GM21786 (cell line): ENCODE data around the gene OSTC.

Experiments
- ATAC-seq: cut with Tn5 transposase; IDR thresholded peaks from one replicate; pipeline ENCODE4 v1.9.1; 2021; ENCODE audit not compliant: unreplicated experiment

Gene OSTC

DNA sequence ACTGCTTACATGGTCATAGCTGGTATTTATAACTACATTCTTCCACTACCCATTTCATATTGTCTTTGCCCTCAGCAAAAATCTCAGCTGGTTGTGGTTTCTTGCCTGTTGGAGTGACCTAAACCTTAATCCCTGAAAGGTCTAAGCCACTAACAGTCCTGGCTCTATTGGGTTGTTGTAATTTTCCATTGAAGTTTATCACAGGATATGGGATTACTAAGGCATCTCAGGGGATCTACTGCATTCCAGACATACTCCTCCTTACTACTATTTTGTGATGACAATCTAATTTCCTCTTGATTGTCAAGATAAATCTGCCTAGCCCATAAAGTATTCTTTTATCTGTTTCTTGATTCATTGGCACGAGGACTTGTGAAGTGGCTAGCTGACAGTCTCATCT lies 6.2 kb upstream of the OSTC start:
- ATAC-seq = no peak

DNA sequence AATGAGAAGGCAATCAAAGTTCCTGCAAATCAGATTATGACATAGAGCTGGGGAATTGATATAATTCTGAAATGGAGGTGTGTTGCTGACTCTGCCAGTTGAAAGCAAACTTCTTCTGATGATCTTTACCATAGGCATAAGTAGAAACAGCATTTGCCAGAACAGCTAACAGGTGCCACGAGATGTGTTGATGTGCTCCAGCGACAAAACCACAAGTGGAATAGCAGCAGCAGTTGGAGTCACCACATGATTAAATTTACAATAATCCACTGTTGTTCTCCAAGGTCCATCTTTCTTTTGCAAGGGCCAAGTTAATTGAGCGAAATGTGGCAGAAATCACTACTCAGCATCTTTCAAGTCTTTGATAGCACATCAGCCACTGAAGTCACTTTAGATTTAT lies 3.7 kb upstream of the OSTC start:
- no peak for ATAC-seq

DNA sequence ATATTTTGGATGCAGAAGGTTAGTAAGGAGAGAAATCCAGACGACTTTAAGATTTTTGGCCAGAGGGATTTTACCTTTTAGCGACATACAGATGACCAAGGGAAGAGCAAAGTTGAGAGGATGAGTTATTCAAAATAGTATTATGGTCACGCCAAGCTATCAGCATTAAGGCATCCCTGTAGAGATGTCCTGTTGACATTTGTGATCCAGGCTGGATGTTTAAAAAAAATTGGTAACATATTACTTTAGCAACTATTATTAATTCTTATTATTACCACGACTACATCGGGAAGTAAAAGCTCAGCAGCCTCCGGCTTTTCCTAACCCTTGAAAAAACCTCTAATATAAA lies 562 bp upstream of the OSTC start:
- peak; percentile 14 for ATAC-seq

DNA sequence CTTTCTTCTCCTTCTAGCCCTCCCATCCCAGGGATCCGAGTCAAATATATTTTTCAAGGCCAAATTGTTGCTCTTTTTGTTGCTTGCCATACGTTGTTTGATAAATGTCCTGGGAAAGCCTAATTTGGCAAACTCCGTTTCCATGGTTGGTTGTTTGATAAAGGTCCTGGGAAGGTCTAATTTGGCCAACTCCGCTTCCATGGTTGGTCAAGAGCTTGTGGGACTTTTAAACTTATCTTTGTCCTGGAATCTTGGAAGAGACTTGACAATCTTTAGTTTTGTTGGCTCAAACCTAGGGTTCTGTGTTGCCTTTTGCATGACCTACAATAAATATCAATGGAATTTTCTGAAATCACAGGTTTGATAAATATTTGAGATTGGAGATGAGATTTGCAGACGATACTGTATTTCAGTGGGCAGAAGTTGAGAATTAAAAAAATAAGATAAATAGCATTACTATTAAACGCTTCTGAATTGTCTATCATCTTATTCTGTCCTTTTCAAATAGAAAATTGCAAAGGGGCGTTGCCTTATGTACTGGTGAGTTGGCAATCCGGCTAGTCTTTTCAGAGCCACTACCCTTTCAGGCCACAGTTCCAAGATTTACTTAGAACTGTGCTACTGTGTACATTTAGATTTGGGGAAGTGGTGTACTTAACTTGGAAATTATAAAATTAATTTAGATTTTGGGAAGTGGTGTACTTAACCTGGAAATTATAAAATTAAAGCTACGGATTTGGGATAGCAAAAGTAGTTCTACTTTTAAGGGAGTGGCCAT lies 804 bp downstream of the OSTC start:
- ATAC-seq = no peak

DNA sequence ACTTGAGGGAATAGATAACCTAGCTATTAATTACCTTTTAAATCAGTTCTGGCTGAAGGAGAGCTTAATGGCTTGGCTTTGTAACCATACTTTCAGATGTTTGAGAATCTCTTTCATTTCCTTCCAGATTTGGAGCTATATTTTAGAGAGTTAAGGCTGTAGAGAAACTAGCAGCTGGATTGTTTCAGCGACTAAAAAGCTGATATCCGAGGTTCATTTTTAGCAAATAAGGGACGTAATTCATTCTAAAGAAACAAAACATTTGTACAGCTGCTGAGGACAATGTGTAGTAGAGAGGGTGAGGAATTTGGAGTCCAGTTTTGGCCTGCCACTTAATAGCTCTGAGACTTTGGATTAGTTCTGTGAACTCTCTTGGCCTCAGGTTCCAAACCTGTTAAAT lies 12.2 kb downstream of the OSTC start:
- ATAC-seq = no peak

DNA sequence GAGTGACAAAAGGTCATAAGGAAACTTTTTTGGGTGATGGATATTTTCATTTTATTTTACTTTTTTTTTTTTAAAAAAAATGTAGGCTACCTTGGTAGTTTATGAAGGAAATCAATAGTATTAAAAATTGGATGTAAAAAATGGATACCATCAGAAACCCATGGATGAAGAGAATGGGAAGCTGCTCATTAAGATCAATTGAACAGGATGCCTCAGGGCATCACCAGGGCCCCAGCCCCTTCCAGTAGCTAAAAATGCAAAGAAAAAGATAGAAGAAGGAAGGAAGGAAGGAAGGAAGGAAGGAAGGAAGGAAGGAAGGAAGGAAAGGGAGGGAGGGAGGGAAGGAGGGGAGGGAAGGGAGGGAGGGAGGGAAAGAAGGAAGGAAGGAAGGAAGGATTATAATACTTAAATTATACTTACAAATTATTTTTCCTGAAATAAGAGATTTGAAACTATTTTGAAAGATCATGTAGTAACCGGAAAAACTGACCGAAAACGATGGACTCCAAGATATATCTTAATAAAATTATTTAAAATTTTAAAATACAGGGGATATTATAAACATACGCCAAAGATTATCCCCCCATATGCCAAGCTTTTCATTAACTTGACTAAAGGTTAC lies 24.1 kb downstream of the OSTC start:
- ATAC-seq = no peak

DNA sequence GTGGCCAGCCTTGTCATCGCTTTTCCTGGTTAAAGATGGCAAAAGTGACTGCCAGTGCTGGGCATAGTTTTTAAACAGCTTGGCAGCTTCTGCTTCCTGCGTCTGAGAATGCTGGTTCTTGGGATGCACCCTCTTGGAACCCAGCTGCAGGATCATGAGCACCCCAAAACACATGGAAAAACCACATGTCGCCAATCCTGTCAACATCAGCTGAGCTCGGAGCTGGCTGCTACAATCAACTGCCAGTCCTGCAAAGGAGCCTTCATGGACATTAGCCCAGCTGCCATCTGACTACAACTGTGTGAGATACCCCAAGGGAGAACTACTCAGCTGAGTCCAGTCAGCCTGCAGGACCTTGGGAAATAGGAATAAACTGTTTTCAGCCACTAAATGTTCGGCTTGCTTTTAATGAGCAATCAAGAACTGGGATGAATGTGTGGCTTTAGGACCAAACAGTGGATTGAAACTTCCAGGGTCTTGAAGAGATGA lies 31.0 kb downstream of the OSTC start:
- ATAC-seq = no peak

DNA sequence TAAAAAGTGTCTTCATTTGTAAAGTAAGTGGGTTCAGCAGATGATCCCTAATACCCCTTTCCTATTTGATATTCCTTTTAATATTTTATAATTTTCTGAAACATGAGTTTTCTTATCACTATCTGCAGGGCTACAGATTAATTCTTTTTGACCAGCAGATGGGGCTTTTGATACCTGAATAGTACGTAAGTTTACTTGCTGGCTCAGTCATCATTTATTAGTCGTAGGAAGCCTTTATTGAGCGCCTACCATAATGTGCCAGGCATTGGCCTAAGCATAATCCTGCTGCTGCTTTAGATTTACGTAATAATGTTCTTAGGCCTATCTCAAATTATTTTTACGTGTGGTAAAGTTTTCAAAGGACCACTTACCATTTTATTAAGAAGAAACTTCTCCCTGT lies 33.1 kb downstream of the OSTC start:
- ATAC-seq = no peak

DNA sequence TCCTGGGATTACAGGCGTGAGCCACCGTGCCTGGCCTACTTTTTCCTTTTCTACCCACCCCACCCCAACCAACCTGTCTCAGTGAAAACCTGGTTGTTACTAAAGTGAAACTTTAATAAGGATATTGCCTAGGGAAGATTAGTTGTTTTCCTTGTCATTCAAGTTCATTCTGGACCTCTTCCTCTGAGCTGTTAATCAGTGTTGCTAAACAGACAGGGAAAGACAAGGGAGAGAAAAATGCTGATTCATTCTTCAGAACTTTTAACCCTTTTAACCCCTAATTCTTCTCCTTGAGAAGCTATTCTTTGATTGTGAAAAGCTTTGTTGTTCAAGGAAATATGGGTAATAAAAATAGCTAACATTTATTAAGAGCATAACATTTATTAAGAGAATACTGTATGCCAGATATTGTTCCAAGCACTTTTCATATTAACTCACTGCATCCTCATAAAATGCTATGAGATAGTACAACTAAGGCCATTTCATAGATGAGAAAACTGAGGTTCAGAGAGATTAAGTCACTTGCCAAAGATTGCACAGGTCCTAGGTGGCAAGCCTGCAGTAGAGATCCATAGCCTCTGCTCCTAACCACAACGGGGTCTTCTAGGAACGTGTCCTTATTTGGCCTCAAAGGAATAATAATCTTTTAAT lies 34.8 kb downstream of the OSTC start:
- ATAC-seq = no peak

DNA sequence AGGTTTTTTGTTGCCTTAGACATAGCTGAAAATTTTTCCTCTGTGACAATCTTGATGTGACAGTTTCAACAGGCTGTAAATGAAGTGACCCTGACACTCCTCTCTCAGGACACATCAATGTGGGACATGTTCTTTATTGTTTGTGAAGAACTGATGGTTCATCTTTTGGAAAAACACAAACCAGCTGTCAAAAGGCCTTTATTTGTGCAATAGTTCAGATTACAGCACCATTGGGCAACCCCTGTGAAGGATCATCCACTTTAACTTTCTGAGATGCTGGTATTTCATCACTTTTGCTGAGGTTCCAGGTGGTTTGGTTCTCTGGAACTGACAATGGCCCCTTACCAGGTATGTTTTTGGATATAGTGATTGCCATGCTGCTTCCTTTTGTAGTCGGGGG lies 40.3 kb downstream of the OSTC start:
- no peak for ATAC-seq

DNA sequence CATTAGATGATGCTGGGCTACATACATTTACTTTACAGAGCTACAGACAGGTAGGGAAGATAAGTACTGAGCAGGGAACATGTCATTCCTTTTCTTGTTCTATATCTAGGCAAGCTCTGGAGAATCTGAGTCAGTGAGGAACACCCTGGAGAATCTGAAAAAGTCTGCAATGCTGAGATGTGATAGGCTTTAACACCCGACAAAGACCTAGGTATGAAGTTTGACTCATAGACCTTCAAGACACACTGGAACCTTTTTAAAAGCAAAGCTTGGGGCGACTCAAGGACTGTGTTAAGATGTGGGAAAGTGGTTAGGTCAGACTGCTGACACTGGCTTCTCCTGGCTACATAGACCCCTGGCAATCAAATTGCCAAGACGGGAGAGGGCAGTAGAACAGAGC lies 42.8 kb downstream of the OSTC start:
- no peak for ATAC-seq

DNA sequence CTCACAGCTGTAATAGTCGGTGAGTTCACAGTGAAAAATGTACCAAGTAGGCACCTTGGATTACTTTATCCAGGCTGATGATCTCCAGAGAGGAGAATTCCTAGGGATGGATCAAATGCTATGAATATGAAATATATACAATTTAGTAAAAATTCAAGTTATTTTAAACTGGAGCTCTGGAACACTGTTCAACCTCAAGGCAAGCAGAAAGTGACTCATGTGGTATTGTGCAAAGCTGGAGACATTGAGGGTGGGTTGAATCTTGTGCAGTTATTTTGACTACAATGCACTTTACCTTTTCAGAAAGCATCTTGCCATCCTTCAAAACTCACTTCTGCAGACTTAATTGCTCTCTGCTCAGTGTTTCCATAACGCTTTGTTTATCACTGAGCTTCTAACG lies 43.4 kb downstream of the OSTC start:
- ATAC-seq = no peak

DNA sequence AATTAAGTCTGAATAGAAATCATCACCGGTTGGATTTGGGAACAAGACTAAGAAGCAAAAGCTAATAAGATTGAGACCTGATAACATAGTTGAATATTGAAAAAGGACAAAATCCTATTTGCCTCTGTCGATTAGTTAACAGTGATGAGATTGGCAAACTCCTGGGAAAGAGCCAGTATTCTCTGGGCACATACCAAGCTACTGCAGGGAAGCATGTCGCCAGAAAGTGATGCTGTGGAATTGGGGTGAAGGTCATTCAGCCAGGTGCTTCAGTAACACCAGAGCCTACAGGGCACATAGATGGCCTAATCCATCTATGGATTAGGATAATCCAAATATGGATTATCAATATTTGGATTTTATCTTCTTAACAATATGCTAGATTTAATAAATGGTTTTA lies 44.0 kb downstream of the OSTC start:
- no peak for ATAC-seq

DNA sequence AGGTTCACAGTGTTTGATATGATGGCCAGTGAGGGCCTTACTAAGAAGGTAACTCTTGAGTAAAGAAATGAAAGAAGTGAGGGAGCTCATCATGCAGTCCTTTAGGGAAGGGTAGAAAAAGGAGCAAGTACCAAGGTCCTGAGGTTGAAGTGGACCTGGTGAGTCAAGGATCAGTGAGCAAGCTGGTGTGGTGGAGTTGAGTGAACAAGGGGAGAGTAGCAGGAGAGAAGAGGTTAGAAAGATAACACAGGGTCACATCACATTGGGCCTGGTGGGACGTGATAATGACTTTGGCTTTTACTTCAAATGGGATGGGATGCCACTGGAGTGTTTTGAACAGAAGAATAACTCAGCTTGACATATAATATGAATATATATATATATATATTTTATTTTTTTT lies 44.7 kb downstream of the OSTC start:
- ATAC-seq = no peak

DNA sequence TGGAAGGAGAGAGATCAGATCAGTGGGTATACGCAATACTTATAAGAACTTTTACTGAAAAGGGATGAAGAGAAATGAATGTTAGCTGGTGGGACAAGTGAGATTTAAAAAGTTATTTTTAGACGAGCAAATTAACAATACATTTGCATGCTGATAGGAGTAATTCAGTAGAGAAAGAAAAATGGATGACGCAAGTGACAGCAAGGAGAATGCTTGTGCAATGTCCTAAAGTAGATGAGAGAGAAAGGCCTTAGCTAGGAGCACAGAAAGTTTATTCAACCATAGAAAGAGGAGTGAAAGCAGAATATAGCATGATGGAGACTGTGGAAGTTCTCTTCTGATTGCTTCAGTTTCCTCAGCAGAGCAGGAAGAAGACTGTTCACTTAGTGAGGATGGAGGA lies 45.8 kb downstream of the OSTC start:
- no peak for ATAC-seq

DNA sequence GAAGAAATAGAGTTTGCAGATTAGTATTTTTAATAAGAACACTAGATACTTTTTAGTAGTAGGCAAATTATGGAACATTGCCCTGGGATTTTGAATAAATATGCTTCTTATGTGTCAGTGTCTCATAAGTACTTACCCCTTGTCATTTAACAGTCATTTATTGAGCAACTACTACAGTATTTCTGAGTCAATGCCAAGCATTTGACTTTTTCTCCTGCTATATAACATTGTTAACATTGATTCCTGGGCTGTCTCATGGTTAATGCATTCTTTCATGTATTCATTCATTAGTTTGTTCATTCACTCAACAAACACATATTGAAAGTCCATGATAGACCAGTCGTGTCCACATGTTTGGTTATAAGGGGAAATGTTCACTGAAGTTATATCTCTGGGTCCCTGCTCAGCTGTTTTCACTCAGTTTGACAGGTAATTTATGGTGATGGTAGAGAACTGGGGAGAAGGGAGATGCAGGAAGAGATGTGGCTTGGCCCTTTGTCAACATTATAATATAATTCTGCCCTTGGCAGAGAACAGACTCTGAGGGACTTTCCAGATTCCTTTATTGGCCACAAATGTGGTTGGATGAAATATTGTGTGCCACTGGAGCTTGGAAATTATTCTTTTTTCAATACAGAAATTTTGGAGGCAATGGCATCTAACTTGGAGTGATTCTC lies 49.8 kb downstream of the OSTC start:
- ATAC-seq = no peak

DNA sequence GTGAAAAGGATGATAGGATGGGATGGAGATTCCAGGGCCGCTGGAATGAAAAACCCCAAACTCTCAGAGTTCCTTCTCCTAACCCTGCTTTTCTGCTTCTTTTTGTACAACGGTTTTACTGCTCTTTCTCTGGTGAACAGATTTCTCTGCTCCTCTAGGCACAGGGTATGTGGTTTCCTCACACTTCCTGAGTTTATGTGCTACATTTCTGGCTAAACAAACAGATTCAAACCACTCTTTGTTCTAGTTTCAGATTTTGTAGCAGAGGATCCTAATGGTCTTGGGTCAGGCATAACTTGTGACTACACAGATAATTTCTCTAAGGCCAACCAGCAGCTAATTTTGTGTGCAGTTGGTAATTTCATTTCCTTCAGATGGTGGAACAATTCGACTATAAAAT lies 52.6 kb downstream of the OSTC start:
- ATAC-seq = no peak

DNA sequence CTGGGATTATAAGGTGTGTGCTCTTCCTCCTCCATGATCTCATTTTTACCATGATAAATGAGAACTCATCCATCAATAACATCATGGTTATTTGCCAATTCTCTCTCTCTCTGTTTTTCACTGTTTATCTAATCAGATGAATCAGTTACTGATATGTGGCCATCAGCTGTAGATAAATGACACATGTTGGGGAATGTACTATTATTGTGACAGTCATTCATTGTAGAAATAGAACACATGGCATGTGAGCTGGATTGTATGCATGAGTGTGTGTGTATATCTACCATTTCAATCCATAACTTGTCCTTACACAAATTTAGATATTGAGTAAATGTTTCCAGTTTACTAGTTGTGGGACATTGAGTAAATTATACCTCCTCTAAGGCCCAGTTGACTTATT lies 53.0 kb downstream of the OSTC start:
- no peak for ATAC-seq

DNA sequence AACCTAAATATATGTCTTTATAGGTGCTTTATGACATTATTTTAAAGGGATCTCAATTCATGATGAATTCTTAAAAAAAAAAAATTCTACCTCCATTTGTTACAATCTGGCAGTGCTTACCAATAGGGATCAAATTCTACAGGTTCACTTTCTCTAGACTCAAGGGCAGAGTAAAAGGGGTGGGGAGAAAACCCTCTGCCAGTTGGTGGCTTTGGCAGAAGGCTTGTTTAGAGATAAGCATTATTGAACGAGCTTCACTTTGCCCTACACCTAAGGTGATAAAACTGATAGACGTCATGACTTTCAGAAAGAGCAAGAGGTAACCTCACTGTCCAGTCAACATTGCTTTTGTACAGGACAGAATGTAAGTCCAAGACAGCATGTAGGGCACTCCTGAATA lies 53.6 kb downstream of the OSTC start:
- no peak for ATAC-seq

DNA sequence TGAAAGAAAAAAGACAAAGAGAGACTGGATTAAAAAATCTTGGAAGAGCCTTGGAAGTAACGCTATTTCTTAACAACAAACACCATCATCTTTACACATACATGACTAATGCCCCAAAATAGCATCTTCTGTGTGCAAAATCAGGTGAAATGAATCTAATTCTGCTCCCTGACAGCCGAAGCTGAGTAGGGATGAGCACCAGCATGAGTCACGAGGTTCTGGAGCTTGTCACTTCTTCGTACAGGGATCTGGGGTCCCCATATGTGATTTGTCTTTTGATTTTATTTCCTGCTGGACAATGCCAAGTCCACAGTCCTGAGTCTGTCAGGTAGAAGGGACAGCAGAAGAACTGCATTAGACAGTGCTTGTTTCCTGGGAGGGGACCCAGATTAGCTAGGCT lies 55.9 kb downstream of the OSTC start:
- no peak for ATAC-seq

DNA sequence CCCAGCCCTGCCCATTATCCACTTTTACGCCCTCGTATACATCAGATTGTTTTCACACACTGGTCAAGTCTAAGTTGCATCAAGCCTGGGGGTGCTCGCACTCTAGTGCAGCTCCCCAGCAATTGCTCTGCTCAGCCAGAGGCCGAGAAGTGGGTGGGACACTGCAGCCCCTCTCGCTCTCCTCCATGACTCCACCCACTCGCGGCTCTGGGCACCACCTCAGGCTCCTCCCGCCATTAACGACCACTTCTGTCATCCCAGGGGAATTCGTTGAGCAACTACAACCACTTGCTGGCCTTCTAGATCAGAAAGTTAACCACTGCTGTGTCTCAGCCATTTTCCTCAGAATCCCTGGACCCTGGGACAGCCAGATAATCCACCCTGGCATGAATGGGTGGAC lies 58.8 kb downstream of the OSTC start:
- no peak for ATAC-seq

DNA sequence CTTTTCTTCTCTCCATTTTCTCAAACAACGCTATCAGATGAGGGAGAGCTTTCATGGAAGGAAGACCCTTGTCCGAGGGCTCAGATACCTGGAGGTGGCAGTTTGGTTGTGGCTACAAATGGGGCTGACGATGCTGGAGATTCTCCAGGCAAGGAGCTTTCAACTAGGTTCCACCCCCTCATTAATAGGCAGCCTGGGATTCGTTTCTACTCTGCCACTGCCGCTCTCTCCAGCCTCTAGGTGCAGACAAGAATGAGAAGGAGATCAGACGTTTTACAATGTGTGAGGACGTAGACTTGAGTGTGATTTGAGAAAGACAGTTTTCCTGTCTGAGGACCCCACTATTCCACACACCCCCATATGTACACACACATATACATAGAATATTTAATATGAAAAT lies 59.3 kb downstream of the OSTC start:
- ATAC-seq = no peak
